Raji (cell line): ENCODE measurements around the gene TESK2.

Experiments used
- POLR2A ChIP-seq: IDR thresholded peaks from 2 replicates; pipeline ENCODE4 v1.6.1; 2011; ENCODE audit warnings: low read depth, low read length, control low read depth; ENCODE audit not compliant: insufficient read depth

Gene TESK2

GRCh38 chr1:45443580-45444446 lies 47.1 kb downstream of the TESK2 start:
- no peak for TF ChIP-seq POLR2A

- TF ChIP-seq POLR2A: no peak
These were observed 48.7 kb downstream of the TESK2 start for GRCh38 chr1:45442272-45442671.

DNA sequence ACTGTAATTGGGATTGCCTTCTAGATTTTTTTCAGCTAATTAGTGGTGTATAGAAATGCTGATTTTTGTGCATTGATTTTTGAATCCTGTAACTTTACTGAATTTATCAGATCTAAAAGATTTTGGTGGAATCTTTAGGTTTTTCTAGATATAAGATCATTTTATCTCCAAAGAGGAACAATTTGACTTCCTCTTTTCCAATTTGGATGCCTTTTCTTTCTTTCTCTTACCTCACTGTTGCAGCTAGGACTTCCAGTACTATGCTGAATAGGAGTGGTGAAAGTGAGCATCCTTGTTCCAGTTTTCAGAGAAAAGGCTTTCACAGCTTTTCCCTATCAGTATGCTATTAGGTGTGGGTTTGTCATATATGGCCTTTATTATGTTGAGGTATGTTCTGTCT lies 53.6 kb downstream of the TESK2 start:
- TF ChIP-seq POLR2A: no peak

- no peak for TF ChIP-seq POLR2A
These were observed 60.5 kb downstream of the TESK2 start for GRCh38 chr1:45430490-45430889.

DNA sequence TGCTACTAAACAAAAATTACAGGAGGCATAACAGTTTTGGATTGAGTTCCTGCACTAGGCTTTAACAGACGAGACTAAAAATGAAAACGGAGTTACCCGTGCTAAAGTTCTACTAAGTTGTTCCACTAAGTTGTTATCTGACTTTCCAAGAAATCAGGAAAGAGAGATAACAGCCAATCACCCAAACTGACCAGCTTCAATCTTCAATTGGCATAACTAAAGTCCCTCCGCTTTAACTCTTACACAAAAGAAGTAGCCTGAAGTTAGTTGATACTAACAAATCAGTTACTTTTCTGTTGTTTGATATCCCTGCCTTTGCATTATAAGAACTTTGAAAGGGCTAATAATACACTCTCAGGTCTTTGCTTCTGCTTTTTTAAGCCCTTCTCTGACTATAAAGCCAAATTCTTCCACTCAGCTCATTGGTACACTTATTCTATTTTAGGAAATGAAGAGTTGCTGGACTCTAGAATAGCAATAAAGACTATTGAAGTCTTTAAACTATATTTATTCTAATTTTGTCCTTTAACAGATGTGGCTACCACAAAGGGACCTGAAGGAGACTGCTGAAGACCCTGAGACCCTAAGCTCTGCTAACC lies 61.3 kb downstream of the TESK2 start:
- TF ChIP-seq POLR2A: no peak

DNA sequence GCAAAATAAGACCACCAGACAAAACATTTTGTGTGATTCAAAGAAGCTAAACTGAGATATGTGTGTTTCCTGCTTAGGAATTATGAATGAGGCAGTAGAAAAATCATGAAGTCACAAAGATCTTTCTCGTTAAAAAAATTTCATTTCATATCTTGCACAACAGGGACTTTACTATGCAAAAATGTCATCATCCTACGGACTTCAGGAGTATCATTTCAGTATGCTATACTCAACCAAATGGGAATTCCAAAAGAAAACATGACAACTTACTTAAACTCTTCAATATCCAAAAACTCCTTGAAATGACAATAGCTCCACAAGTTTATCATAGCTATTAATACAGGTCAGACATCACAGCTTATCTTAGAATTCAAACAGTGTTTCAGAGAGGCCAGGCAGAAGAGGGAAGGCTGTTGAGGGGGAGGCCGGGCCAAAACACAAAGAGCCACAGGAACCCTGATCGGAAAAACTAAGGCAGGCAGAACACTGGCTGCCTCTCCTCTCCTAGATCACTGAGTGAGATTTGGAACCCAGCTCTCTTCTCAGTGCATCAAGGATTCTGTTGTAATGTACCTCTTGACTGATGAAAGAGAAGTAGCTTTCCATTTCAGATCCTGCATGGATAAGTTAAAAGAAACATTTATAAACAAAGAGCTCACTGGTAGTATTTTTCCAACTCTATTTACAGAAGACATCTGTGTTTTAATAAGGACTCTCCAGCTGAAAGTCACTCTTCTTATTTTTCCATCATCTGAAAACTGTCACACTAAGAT lies 66.9 kb downstream of the TESK2 start:
- no peak for TF ChIP-seq POLR2A

- TF ChIP-seq POLR2A: no peak
These were observed 69.0 kb downstream of the TESK2 start for GRCh38 chr1:45421935-45422334.

- TF ChIP-seq POLR2A: no peak
These were observed 76.2 kb downstream of the TESK2 start for GRCh38 chr1:45414746-45415145.

GRCh38 chr1:45412899-45413298 lies 78.1 kb downstream of the TESK2 start:
- no peak for TF ChIP-seq POLR2A

- no peak for TF ChIP-seq POLR2A
These were observed 79.5 kb downstream of the TESK2 start for GRCh38 chr1:45411510-45411899.

- TF ChIP-seq POLR2A: no peak
These were observed 80.0 kb downstream of the TESK2 start for GRCh38 chr1:45410850-45411509.

GRCh38 chr1:45409276-45409675 lies 81.7 kb downstream of the TESK2 start:
- no peak for TF ChIP-seq POLR2A

DNA sequence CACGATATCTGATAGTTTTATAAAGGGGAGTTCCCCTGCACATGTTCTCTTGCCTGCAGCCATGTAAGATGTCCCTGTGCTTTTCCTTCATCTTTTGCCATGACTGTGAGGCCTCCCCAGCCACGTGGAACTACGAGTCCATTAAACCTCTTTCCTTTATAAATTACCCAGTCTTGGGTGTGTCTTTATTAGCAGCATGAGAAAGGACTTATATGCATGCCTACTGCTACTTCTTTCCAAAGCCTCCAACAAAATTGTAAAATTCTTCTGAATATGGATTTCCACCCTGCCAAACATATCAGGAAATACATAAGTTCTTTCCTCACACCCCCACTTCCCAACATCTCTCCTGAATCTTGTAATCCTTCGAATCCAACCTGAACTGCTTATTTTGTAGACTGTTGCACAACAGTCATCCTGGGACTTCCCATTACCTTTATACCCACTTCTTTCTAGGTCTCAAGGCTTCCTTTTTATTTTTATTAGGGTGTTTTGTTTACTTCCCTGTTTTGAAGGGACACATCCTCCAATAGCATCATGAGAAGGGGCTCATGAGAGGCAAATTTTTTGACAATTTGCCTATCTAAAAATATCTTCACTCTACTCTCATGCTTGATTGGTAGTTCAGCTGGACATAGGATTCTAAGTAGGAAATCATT lies 83.2 kb downstream of the TESK2 start:
- TF ChIP-seq POLR2A: no peak

GRCh38 chr1:45405636-45406035 lies 85.3 kb downstream of the TESK2 start:
- TF ChIP-seq POLR2A: no peak

- no peak for TF ChIP-seq POLR2A
These were observed 87.2 kb downstream of the TESK2 start for GRCh38 chr1:45403718-45404117.

GRCh38 chr1:45403298-45403697 lies 87.7 kb downstream of the TESK2 start:
- TF ChIP-seq POLR2A: no peak
